WTC11 (cell line): ENCODE results near the gene MEGF11.

Experiments
- CREB1 ChIP-seq: sonication (generic); formaldehyde crosslinking; IDR thresholded peaks from 2 replicates; pipeline ENCODE4 v1.8.0; 2023; ENCODE audit warnings: mild to moderate bottlenecking, missing genetic modification reagents
- CREM ChIP-seq: sonication (generic); formaldehyde crosslinking; IDR thresholded peaks from 2 replicates; pipeline ENCODE4 v1.8.1; 2022; ENCODE audit warnings: mild to moderate bottlenecking, missing genetic modification reagents, moderate library complexity
- ETV6 ChIP-seq: sonication (generic); formaldehyde crosslinking; IDR thresholded peaks from 2 replicates; pipeline ENCODE4 v1.8.1; 2022; ENCODE audit warnings: mild to moderate bottlenecking, missing genetic modification reagents
- FOXP1 ChIP-seq: sonication (generic); formaldehyde crosslinking; IDR thresholded peaks from 2 replicates; pipeline ENCODE4 v1.8.0; 2022; ENCODE audit warnings: missing genetic modification reagents, mild to moderate bottlenecking, moderate library complexity, borderline replicate concordance
- GABPB1 ChIP-seq: sonication (generic); formaldehyde crosslinking; IDR thresholded peaks from 2 replicates; pipeline ENCODE4 v1.8.1; 2023; ENCODE audit warnings: mild to moderate bottlenecking, missing genetic modification reagents
- IRF2 ChIP-seq: sonication (generic); formaldehyde crosslinking; IDR thresholded peaks from 2 replicates; pipeline ENCODE4 v1.8.0; 2022; ENCODE audit warnings: low read depth, missing genetic modification reagents, borderline replicate concordance
- MAX ChIP-seq: sonication (generic); formaldehyde crosslinking; IDR thresholded peaks from 2 replicates; pipeline ENCODE4 v1.8.0; 2022; ENCODE audit warnings: mild to moderate bottlenecking, missing genetic modification reagents
- NR2C2 ChIP-seq: sonication (generic); formaldehyde crosslinking; IDR thresholded peaks from 2 replicates; pipeline ENCODE4 v1.8.0; 2022; ENCODE audit warnings: mild to moderate bottlenecking, missing genetic modification reagents
- TP53 ChIP-seq: sonication (generic); formaldehyde crosslinking; IDR thresholded peaks from 2 replicates; pipeline ENCODE4 v1.8.1; 2023; ENCODE audit warnings: mild to moderate bottlenecking, missing genetic modification reagents
- ZNF138 ChIP-seq: sonication (generic); formaldehyde crosslinking; conservative IDR thresholded peaks from 2 replicates; pipeline ENCODE4 v1.8.1; 2022; ENCODE audit warnings: mild to moderate bottlenecking, moderate library complexity, missing genetic modification reagents
- ZSCAN18 ChIP-seq: fragments of 250-450 bp; sonication (Bioruptor Pico); IDR thresholded peaks from 2 replicates; pipeline ENCODE4 v2.1.2; 2022; ENCODE audit warnings: mild to moderate bottlenecking, moderate library complexity
- TF ChIP-seq, protein P1 (sequence below): sonication (generic); formaldehyde crosslinking; conservative IDR thresholded peaks from 2 replicates; pipeline ENCODE4 v1.8.1; 2022; ENCODE audit warnings: mild to moderate bottlenecking, missing genetic modification reagents
- TF ChIP-seq, protein P2 (sequence below): sonication (generic); formaldehyde crosslinking; IDR thresholded peaks from 2 replicates; pipeline ENCODE4 v1.8.0; 2023; ENCODE audit warnings: missing genetic modification reagents, mild to moderate bottlenecking, borderline replicate concordance
- TF ChIP-seq, protein P3 (sequence below): fragments of 200-600 bp; IDR thresholded peaks from 2 replicates; pipeline ENCODE4 v1.8.0; 2022; ENCODE audit warnings: antibody characterized with exemption

GRCh38 chr15:65949011-65949410, 304.5 kb downstream of the MEGF11 start:
- TF ChIP-seq NR2C2 (CRISPR knock-in tag) (no peak), IRF2 (CRISPR knock-in tag) (no peak), ZNF138 (no peak), ETV6 (no peak), ZSCAN18 (CRISPR knock-in tag) (no peak), TP53 (CRISPR knock-in tag) (no peak), CREB1 (no peak), GABPB1 (CRISPR knock-in tag) (no peak), CREM (CRISPR knock-in tag) (no peak), MAX (no peak), FOXP1 (no peak)
- TF ChIP-seq, protein P1, sequence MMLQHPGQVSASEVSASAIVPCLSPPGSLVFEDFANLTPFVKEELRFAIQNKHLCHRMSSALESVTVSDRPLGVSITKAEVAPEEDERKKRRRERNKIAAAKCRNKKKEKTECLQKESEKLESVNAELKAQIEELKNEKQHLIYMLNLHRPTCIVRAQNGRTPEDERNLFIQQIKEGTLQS (CRISPR knock-in tag), result no peak
- TF ChIP-seq, protein P2, sequence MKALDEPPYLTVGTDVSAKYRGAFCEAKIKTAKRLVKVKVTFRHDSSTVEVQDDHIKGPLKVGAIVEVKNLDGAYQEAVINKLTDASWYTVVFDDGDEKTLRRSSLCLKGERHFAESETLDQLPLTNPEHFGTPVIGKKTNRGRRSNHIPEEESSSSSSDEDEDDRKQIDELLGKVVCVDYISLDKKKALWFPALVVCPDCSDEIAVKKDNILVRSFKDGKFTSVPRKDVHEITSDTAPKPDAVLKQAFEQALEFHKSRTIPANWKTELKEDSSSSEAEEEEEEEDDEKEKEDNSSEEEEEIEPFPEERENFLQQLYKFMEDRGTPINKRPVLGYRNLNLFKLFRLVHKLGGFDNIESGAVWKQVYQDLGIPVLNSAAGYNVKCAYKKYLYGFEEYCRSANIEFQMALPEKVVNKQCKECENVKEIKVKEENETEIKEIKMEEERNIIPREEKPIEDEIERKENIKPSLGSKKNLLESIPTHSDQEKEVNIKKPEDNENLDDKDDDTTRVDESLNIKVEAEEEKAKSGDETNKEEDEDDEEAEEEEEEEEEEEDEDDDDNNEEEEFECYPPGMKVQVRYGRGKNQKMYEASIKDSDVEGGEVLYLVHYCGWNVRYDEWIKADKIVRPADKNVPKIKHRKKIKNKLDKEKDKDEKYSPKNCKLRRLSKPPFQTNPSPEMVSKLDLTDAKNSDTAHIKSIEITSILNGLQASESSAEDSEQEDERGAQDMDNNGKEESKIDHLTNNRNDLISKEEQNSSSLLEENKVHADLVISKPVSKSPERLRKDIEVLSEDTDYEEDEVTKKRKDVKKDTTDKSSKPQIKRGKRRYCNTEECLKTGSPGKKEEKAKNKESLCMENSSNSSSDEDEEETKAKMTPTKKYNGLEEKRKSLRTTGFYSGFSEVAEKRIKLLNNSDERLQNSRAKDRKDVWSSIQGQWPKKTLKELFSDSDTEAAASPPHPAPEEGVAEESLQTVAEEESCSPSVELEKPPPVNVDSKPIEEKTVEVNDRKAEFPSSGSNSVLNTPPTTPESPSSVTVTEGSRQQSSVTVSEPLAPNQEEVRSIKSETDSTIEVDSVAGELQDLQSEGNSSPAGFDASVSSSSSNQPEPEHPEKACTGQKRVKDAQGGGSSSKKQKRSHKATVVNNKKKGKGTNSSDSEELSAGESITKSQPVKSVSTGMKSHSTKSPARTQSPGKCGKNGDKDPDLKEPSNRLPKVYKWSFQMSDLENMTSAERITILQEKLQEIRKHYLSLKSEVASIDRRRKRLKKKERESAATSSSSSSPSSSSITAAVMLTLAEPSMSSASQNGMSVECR (CRISPR knock-in tag), result no peak
- TF ChIP-seq, protein P3, sequence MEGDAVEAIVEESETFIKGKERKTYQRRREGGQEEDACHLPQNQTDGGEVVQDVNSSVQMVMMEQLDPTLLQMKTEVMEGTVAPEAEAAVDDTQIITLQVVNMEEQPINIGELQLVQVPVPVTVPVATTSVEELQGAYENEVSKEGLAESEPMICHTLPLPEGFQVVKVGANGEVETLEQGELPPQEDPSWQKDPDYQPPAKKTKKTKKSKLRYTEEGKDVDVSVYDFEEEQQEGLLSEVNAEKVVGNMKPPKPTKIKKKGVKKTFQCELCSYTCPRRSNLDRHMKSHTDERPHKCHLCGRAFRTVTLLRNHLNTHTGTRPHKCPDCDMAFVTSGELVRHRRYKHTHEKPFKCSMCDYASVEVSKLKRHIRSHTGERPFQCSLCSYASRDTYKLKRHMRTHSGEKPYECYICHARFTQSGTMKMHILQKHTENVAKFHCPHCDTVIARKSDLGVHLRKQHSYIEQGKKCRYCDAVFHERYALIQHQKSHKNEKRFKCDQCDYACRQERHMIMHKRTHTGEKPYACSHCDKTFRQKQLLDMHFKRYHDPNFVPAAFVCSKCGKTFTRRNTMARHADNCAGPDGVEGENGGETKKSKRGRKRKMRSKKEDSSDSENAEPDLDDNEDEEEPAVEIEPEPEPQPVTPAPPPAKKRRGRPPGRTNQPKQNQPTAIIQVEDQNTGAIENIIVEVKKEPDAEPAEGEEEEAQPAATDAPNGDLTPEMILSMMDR, result no peak
